Neuronal stem cell (in vitro differentiated cells): ENCODE results near the gene UBE2J2.

Source experiments
- DNase-seq: peaks from one replicate; pipeline ENCODE4 v3.0.0-alpha.2; 2013; ENCODE audit warnings: low spot score
- H2AFZ ChIP-seq: one replicate; pipeline ENCODE4 v1.6.1; 2013; ENCODE audit warnings: mild to moderate bottlenecking, low read length, inconsistent platforms
- H2AK5ac ChIP-seq: 2 replicates; pipeline ENCODE4 v1.6.1; 2013; ENCODE audit warnings: low read depth, mild to moderate bottlenecking, inconsistent platforms, low read length, moderate library complexity, mixed read lengths
- H2BK120ac ChIP-seq: 2 replicates; pipeline ENCODE4 v1.6.1; 2013; ENCODE audit warnings: low read depth, mild to moderate bottlenecking, inconsistent platforms, low read length, moderate library complexity, mixed read lengths
- H2BK12ac ChIP-seq: one replicate; pipeline ENCODE4 v1.6.1; 2013; ENCODE audit warnings: low read length, inconsistent platforms
- H2BK15ac ChIP-seq: 2 replicates; pipeline ENCODE4 v1.6.1; 2013; ENCODE audit warnings: mild to moderate bottlenecking, low read length, inconsistent platforms, mixed read lengths
- H2BK5ac ChIP-seq: one replicate; pipeline ENCODE4 v1.6.1; 2013; ENCODE audit warnings: inconsistent platforms, mild to moderate bottlenecking, low read length, moderate library complexity
- H3K14ac ChIP-seq: one replicate; pipeline ENCODE4 v1.6.1; 2013; ENCODE audit warnings: low read length, inconsistent platforms
- H3K18ac ChIP-seq: 2 replicates; pipeline ENCODE4 v1.6.1; 2013; ENCODE audit warnings: low read length, inconsistent platforms
- H3K23ac ChIP-seq: 2 replicates; pipeline ENCODE4 v1.6.1; 2013; ENCODE audit warnings: low read depth, mild to moderate bottlenecking, mixed read lengths, low read length, inconsistent platforms; ENCODE audit not compliant: poor library complexity
- H3K27ac ChIP-seq: replicated peaks from 3 replicates; pipeline ENCODE4 v1.5.1; 2013; ENCODE audit warnings: low read length, inconsistent platforms
- H3K27me3 ChIP-seq, 3 experiments: 2 replicates each; pipeline ENCODE4 v1.6.1; 2013; ENCODE audit warnings: low read length in 3 of 3, mild to moderate bottlenecking in 2 of 3, inconsistent platforms in 1 of 3, low read depth in 1 of 3, mixed read lengths in 1 of 3, moderate library complexity in 1 of 3; ENCODE audit not compliant: control insufficient read depth in 3 of 3, insufficient read depth in 3 of 3
- H3K36me3 ChIP-seq, 2 donors: replicated peaks in 1 of 2; 2 replicates each; pipeline ENCODE4 v1.6.1; 2013; ENCODE audit warnings: low read length in 2 of 2; ENCODE audit not compliant: control insufficient read depth in 2 of 2, insufficient read depth in 2 of 2
- H3K4ac ChIP-seq: 2 replicates; pipeline ENCODE4 v1.6.1; 2013; ENCODE audit warnings: inconsistent platforms, mild to moderate bottlenecking, low read length, moderate library complexity
- H3K4me1 ChIP-seq, 2 donors: 1 replicate in 1 of 2; 2 replicates in 1 of 2; pipeline ENCODE4 v1.6.1; 2013; ENCODE audit warnings: low read length in 2 of 2, low read depth in 1 of 2; ENCODE audit not compliant: control insufficient read depth in 2 of 2, insufficient read depth in 1 of 2
- H3K4me2 ChIP-seq: one replicate; pipeline ENCODE4 v1.6.1; 2013; ENCODE audit warnings: mild to moderate bottlenecking, low read length, inconsistent platforms; ENCODE audit not compliant: insufficient read depth, poor library complexity, severe bottlenecking
- H3K4me3 ChIP-seq, 2 donors: 2 replicates each; pipeline ENCODE4 v1.5.1; 2013; ENCODE audit warnings: low read length in 2 of 2, mild to moderate bottlenecking in 2 of 2, inconsistent platforms in 1 of 2, moderate library complexity in 1 of 2
- H3K79me1 ChIP-seq: one replicate; pipeline ENCODE4 v1.6.1; 2013; ENCODE audit warnings: low read depth, mild to moderate bottlenecking, inconsistent platforms, low read length, moderate library complexity
- H3K9ac ChIP-seq: one replicate; pipeline ENCODE4 v1.6.1; 2013; ENCODE audit warnings: mild to moderate bottlenecking, low read depth, low read length, inconsistent platforms; ENCODE audit not compliant: poor library complexity
- H3K9me3 ChIP-seq, 2 donors: replicated peaks in 1 of 2; 2 replicates each; pipeline versions ENCODE3 to v1.6.1; 2013; ENCODE audit warnings: low read length in 2 of 2, mild to moderate bottlenecking in 2 of 2, inconsistent platforms in 1 of 2, low read depth in 1 of 2, mixed read lengths in 1 of 2, moderate library complexity in 1 of 2; ENCODE audit not compliant: control insufficient read depth in 2 of 2, insufficient read depth in 1 of 2
- H4K8ac ChIP-seq: one replicate; pipeline ENCODE4 v1.6.1; 2013; ENCODE audit warnings: low read depth, mild to moderate bottlenecking, inconsistent platforms, low read length, moderate library complexity
- H4K91ac ChIP-seq: one replicate; pipeline ENCODE4 v1.6.1; 2013; ENCODE audit warnings: low read length, low read depth, mild to moderate bottlenecking, inconsistent platforms; ENCODE audit not compliant: poor library complexity
- WGBS, 2 donors: extraction: QIAGEN DNeasy Blood & Tissue Kit; methylation state at CpG; one replicate each; pipeline ENCODE4 v1.1.7; 2013; ENCODE audit warnings: missing lambda C conversion rate in 2 of 2, mixed read lengths in 1 of 2; ENCODE audit not compliant: insufficient read length in 2 of 2, insufficient replicate concordance in 1 of 2; ENCODE audit errors: extremely low coverage in 2 of 2; 5-methylcytosine and 5-hydroxymethylcytosine counted together

UBE2J2 gene

DNA sequence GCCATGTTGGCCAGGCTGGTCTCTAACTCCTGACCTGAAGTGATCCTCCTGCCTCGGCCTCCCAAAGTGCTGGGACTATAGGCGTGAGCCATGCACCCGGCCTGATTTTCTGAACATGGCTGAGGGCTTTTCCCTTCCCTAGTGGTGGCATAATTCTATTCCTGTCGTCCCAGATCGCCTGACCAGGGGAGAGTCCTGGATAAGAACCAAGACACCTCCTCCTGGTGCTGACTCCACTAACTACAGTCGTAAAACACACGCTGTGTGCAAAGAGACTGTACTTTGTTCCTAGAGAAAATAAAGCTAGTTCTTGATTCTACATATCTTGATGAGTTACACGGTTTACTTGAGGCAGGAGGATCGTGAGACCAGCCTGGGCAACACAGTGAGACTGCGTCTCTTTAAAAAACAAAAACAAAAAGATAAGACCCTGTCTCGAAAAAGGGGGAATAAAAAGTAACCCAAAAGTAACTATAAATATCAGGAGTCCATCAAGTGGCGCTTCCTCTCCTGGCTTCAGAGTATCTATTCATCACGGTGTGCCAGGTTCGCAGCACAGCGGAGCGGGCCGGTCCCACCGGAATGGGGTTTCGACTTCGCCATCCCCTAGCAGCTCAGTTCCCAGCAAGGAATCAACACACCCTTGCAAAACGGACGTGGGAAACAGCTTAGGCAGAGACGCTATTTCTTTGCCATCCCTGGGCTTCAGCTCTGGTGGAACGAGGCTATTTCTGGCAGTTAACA is 42.8 kb downstream of the UBE2J2 start:
- Histone ChIP-seq H2BK12ac (no peak overlapping the region), H3K9ac (peak overlapping the region; percentile 89), H2BK5ac (peak overlapping the region; percentile 95), H3K79me1 (peaks cover 26% of the 10 kb centered on the region), H3K23ac (peak overlapping the region; percentile 99), H4K8ac (no peak overlapping the region), H2AFZ (peak overlapping the region; percentile 93), H3K4me2 (peak overlapping the region; percentile 80), H3K18ac (no peak overlapping the region), H2AK5ac (peak overlapping the region; percentile 0), H3K9me3 (peaks cover 0 to 13% of the 10 kb centered on the region in 2 donors), H2BK120ac (no peak overlapping the region), H3K4me3 (peak overlapping the region; percentile 61 to 98), H3K4ac (no peak overlapping the region), H3K14ac (no peak overlapping the region), H2BK15ac (no peak overlapping the region), H3K36me3 (peaks cover 30 to 61% of the 10 kb centered on the region in 2 donors), H3K4me1 (peaks cover 10 to 15% of the 10 kb centered on the region in 2 donors), H3K27me3 (no peaks in the 10 kb centered on the region), H4K91ac (no peak overlapping the region), H3K27ac (no peak overlapping the region)
- WGBS, 2 donors, result no CpG with 5 or more reads among the region's 24 CpGs
- no peak for DNase-seq

DNA sequence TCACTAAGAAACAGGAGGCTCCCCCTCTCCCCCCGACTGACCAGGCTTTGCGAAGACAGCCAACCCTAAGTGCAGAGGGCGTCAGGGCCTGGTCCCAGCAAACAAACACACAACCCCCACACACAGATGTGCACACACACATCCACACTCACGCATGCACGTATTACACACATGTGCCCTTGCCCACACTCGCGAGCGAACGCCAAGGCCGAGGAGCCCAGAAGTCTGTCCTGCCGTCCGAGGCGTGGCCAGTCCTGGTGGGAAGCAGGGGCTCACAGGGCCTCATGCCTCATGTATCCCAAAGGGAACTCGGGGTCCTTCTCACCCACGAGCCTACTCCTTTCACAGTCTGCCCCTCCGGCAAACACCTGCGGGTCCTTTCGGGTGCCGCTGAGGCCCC is 43.9 kb downstream of the UBE2J2 start:
- Histone ChIP-seq H2BK12ac (no peak overlapping the region), H3K9me3 (peaks cover 0 to 15% of the 10 kb centered on the region in 2 donors), H2BK5ac (no peak overlapping the region), H3K27ac (no peak overlapping the region), H4K91ac (no peak overlapping the region), H3K4me1 (peaks cover 10 to 15% of the 10 kb centered on the region in 2 donors), H2AFZ (no peak overlapping the region), H2AK5ac (no peak overlapping the region), H2BK120ac (no peak overlapping the region), H3K9ac (peak overlapping the region; percentile 39), H3K79me1 (peaks cover 35% of the 10 kb centered on the region), H3K23ac (no peak overlapping the region), H3K36me3 (peaks cover 31 to 69% of the 10 kb centered on the region in 2 donors), H3K4ac (no peak overlapping the region), H3K27me3 (no peaks in the 10 kb centered on the region), H4K8ac (no peak overlapping the region), H3K4me3 (peak overlapping the region in 1 of 2 donors; percentile 18), H3K18ac (no peak overlapping the region), H3K4me2 (no peak overlapping the region), H3K14ac (no peak overlapping the region), H2BK15ac (no peak overlapping the region)
- no CpG with 5 or more reads among the region's 19 CpGs for WGBS, 2 donors
- DNase-seq, result no peak

DNA sequence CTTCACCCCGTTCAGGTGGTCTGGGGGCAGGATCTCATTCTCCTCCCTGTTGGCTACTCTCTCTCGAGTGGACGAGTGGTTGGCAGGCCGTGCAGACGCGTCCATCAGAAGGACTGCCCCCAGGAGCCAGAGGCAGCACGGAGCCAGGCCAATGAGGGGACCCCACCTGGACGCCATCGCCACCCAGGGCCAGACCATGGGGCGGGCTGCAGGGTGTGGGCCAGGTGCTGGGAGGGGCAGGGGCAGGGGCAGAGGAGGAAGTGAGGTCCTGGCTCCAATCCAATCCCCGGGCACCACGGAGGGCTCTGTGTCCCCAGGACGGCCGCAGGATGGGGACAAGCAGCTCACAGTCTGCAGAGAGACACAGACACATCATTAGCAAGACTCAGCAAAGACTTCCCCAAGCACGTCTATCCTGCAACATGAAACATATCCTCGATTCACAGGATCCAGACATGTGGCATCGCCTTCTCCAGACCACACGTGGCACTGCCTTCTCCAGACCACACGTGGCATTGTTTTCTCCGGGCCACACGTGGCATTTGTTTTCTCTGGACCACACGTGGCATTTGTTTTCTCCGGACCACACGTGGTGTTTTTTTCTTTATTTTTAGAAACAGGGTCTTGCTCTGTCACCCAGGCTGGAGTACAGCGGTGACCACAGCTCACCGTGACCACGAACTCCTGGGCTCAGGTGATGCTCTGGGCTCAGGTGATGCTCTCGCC is 44.9 kb downstream of the UBE2J2 start:
- no CpG with 5 or more reads among the region's 28 CpGs for WGBS, 2 donors
- Histone ChIP-seq H2BK15ac (no peak overlapping the region), H2AK5ac (no peak overlapping the region), H3K4ac (no peak overlapping the region), H3K23ac (peak overlapping the region; percentile 55), H3K14ac (no peak overlapping the region), H2BK12ac (peak overlapping the region; percentile 22), H2BK5ac (no peak overlapping the region), H3K18ac (no peak overlapping the region), H4K91ac (no peak overlapping the region), H2BK120ac (no peak overlapping the region), H3K36me3 (peaks cover 27 to 66% of the 10 kb centered on the region in 2 donors), H2AFZ (no peak overlapping the region), H3K79me1 (peaks cover 35% of the 10 kb centered on the region), H3K4me2 (no peak overlapping the region), H3K4me1 (peaks cover 10 to 15% of the 10 kb centered on the region in 2 donors), H3K4me3 (no peak overlapping the region), H3K9ac (no peak overlapping the region), H3K9me3 (peaks cover 0 to 15% of the 10 kb centered on the region in 2 donors), H3K27ac (no peak overlapping the region), H4K8ac (no peak overlapping the region), H3K27me3 (no peaks in the 10 kb centered on the region)
- DNase-seq, result no peak

DNA sequence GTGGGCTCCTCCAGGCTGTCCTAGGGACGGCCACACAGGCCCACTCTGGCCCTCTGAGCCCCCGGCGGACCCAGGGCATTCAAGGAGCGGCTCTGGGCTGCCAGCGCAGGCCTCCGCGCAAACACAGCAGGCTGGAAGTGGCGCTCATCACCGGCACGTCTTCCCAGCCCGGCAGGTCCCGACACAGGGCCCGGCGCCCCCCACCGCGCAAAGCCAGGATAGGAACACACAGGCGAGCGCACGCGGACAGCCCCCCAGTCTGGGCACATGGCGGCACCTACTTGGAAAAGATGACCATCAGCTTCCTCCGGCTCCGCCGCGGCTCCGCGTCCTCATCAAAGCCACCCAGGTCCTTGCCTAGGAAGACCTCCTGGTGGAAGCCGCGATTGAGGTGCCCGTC is 45.5 kb downstream of the UBE2J2 start:
- no peak overlapping the region for H3K27ac ChIP-seq
- H3K18ac ChIP-seq, result no peak overlapping the region
- no peak overlapping the region for H3K4ac ChIP-seq
- no peak overlapping the region for H2BK5ac ChIP-seq
- peak overlapping the region; percentile 22 for H2BK12ac ChIP-seq
- no peak overlapping the region for H4K91ac ChIP-seq
- no peak overlapping the region for H3K4me2 ChIP-seq
- no peak overlapping the region for H3K9ac ChIP-seq
- H3K23ac ChIP-seq, result peak overlapping the region; percentile 55
- H2BK120ac ChIP-seq, result no peak overlapping the region
- peaks cover 0 to 11% of the 10 kb centered on the region in 2 donors for H3K9me3 ChIP-seq
- H2AK5ac ChIP-seq, result no peak overlapping the region
- no peak overlapping the region for H4K8ac ChIP-seq
- H3K27me3 ChIP-seq, result no peaks in the 10 kb centered on the region
- no peak for DNase-seq
- peaks cover 24 to 66% of the 10 kb centered on the region in 2 donors for H3K36me3 ChIP-seq
- H3K4me3 ChIP-seq, result no peak overlapping the region
- H2BK15ac ChIP-seq, result no peak overlapping the region
- no CpG with 5 or more reads among the region's 30 CpGs for WGBS, 2 donors
- H3K14ac ChIP-seq, result no peak overlapping the region
- H3K79me1 ChIP-seq, result peaks cover 35% of the 10 kb centered on the region
- H2AFZ ChIP-seq, result no peak overlapping the region
- H3K4me1 ChIP-seq, result peaks cover 10 to 12% of the 10 kb centered on the region in 2 donors
